GM12873 (cell line): ENCODE data around the gene DTNB.

Source experiments
- CTCF ChIP-seq: IDR thresholded peaks from 2 replicates; pipeline ENCODE4 v1.5.1; 2012; ENCODE audit warnings: low read depth, mild to moderate bottlenecking, moderate library complexity, low read length, control low read depth; ENCODE audit not compliant: insufficient read depth; ENCODE audit errors: missing control alignments

Gene DTNB

GRCh38 chr2:25692737-25693445 is 19.5 kb upstream of the DTNB start:
- peak; percentile 14 for TF ChIP-seq CTCF

- no peak for TF ChIP-seq CTCF
Measured at GRCh38 chr2:25692143-25692542, 18.8 kb upstream of the DTNB start.

- no peak for TF ChIP-seq CTCF
Measured at GRCh38 chr2:25690058-25690457, 16.7 kb upstream of the DTNB start.

GRCh38 chr2:25688236-25688635 is 14.9 kb upstream of the DTNB start:
- TF ChIP-seq CTCF, result no peak

- no peak for TF ChIP-seq CTCF
Measured at GRCh38 chr2:25685741-25686140, 12.4 kb upstream of the DTNB start.

GRCh38 chr2:25684577-25685473 is 11.4 kb upstream of the DTNB start:
- no peak for TF ChIP-seq CTCF

GRCh38 chr2:25682082-25682481 is 8.7 kb upstream of the DTNB start:
- no peak for TF ChIP-seq CTCF
